ENCODE results near the gene CD200R1. TPM values are rescaled to one million over a fixed set of nuclear protein-coding genes. Genes with fewer than 3 reads are reported as not detected.

Gene CD200R1
- total RNA-seq, 1 experiment from 2014 or later, result not detected

GRCh38 chr3:112987710-112988334, 12.9 kb upstream of the CD200R1 start:
- TF ChIP-seq RAD21 (IDR thresholded peaks at IDR 0.05; ENCODE audit: low read depth), result no peak
- TF ChIP-seq TCF7L2 (IDR thresholded peaks at IDR 0.05; ENCODE audit: borderline replicate concordance, extremely low read depth, insufficient read depth, insufficient read length), result no peak
- TF ChIP-seq MAX (IDR thresholded peaks at IDR 0.05), result no peak
- no peak for TF ChIP-seq POLR2AphosphoS5 (IDR thresholded peaks at IDR 0.05; ENCODE audit: low read depth, low read length)
- no peak for TF ChIP-seq ELF1 (IDR thresholded peaks at IDR 0.05; ENCODE audit: borderline replicate concordance, low read depth)
- no peak for TF ChIP-seq REST (IDR thresholded peaks at IDR 0.05; ENCODE audit: low read depth)
- TF ChIP-seq ZNF274 (IDR thresholded peaks at IDR 0.05; ENCODE audit: low read depth, low read length), result no peak
- no peak for TF ChIP-seq FOSL1 (IDR thresholded peaks at IDR 0.05; ENCODE audit: low read depth)
- no peak for TF ChIP-seq ZBTB33 (IDR thresholded peaks at IDR 0.05; ENCODE audit: extremely low read depth, insufficient replicate concordance, low read length)
- TF ChIP-seq EZH2phosphoT487 (IDR thresholded peaks at IDR 0.05; ENCODE audit: borderline replicate concordance), result no peak
- no peak for TF ChIP-seq EZH2 (IDR thresholded peaks at IDR 0.05)
- H3K79me2 ChIP-seq (ENCODE audit: insufficient read depth, low read length), result peaks cover 15% of the 10 kb centered on the region
- no peak overlapping the region for H2AFZ ChIP-seq (ENCODE audit: low read depth, low read length, poor library complexity, severe bottlenecking)
- H3K9me2 ChIP-seq (ENCODE audit: insufficient read depth), result no peaks in the 10 kb centered on the region
- DNase-seq (ENCODE audit: low read depth, low spot score) (no peak), ATAC-seq (no peak)
- no peaks in the 10 kb centered on the region for H4K20me1 ChIP-seq (ENCODE audit: insufficient read depth)
- no TSS peak for BruUV-seq (replicated peaks)
- ChIA-PET POLR2A (no interaction called here), CTCF (no interaction called here), RAD21 (ENCODE audit: low non-redundant PET in 1 of 2, low total read pairs in 2 of 2, uncharacterized antibody in 2 of 2, unreplicated experiment in 2 of 2) (no interaction called here)
- peaks cover 8 to 17% of the 10 kb centered on the region in 2 experiments for H3K4me1 ChIP-seq (ENCODE audit: control insufficient read depth in 1 of 2, insufficient read depth in 2 of 2, low read length in 2 of 2)
- no peak overlapping the region for H3K4me3 ChIP-seq (replicated peaks in 1 of 2; ENCODE audit: low read depth in 1 of 2, low read length in 2 of 2)
- H3K27ac ChIP-seq (ENCODE audit: low read depth, low read length), result no peak overlapping the region
- H3K27me3 ChIP-seq (ENCODE audit: insufficient read depth, low read length), result no peaks in the 10 kb centered on the region
- H3K9me3 ChIP-seq (ENCODE audit: control insufficient read depth in 1 of 2, insufficient read depth in 1 of 2, low read depth in 1 of 2, low read length in 2 of 2), result no peaks in the 10 kb centered on the region
- no peaks in the 10 kb centered on the region for H3K36me3 ChIP-seq (ENCODE audit: control insufficient read depth in 1 of 2, insufficient read depth in 2 of 2, low read length in 2 of 2)
- no peak overlapping the region for H3K9ac ChIP-seq (ENCODE audit: low read length)
- intact Hi-C loops (cut with micrococcal nuclease), result no loop called here
- H3K4me2 ChIP-seq (ENCODE audit: low read length), result no peak overlapping the region

Measured in HCT116 (cell line).